OCI-LY3 (cell line): ENCODE results near the gene IL17RB.

Experiments used
- EZH2phosphoT487 ChIP-seq: fragments of 200-600 bp; shearing (Covaris generic); IDR thresholded peaks from 2 replicates; pipeline ENCODE4 v1.6.1; 2018; ENCODE audit warnings: antibody characterized with exemption, mixed run types, low read depth
- TF ChIP-seq, protein P1 (sequence below): fragments of 200-600, 300-600 bp; sonication (generic); IDR thresholded peaks from 2 replicates; pipeline ENCODE4 v1.5.1; 2014; ENCODE audit warnings: antibody characterized with exemption, low read length, low read depth

DNA sequence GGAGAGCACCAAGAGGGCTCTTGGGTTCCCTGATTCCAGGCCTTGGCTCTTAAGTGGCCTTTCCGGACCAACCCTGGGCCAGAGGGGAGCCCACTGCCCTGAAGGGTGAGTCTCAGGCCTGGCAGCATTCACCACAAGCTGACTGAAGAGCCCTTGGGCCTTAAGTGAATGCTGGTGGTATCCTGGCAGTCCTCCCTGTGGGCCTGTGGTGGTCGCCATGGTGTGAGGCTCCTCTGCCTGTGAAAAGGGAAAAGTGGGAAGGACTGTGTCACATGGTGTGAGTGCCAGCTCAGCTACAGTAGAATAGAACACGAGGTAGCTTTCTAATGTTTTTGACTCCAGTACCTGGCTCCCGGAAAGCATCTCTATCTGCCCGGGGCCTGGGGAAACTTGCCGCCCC lies 15.4 kb upstream of the IL17RB start:
- TF ChIP-seq, protein P1, sequence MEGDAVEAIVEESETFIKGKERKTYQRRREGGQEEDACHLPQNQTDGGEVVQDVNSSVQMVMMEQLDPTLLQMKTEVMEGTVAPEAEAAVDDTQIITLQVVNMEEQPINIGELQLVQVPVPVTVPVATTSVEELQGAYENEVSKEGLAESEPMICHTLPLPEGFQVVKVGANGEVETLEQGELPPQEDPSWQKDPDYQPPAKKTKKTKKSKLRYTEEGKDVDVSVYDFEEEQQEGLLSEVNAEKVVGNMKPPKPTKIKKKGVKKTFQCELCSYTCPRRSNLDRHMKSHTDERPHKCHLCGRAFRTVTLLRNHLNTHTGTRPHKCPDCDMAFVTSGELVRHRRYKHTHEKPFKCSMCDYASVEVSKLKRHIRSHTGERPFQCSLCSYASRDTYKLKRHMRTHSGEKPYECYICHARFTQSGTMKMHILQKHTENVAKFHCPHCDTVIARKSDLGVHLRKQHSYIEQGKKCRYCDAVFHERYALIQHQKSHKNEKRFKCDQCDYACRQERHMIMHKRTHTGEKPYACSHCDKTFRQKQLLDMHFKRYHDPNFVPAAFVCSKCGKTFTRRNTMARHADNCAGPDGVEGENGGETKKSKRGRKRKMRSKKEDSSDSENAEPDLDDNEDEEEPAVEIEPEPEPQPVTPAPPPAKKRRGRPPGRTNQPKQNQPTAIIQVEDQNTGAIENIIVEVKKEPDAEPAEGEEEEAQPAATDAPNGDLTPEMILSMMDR = no peak
- TF ChIP-seq EZH2phosphoT487 = no peak
